ENCODE measurements around the gene HSP90AA1. TPM values are rescaled to one million over a fixed set of nuclear protein-coding genes. Genes with fewer than 3 reads are reported as not detected.
"Not testable (repeated sequence)": the region's sequence is repeated elsewhere in the genome, so short reads cannot be mapped to it uniquely, and the experiment has no call there.

The HSP90AA1 gene
- total and polyA plus RNA-seq, 5 donors from 2014 or later, result 331 to 653 (median 388) TPM

DNA sequence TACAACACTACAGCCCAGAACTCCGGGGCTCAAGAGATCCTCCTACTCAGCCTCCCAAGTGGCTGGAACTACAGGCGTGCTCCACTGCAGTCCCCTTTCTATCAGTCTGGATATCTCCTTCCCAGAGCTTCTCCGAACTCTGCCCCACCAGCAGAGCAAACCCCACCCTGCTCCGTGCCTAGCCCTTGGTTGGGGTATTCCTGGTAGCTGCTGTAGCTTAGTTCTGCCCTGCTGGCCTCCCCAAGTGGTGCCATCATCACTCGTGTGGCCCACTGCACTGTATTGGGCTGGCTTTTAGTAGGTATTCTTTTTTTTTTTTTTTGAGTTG lies 9.5 kb downstream of the HSP90AA1 start:
- no peaks in the 10 kb centered on the region for H3K4me1 ChIP-seq (ENCODE audit: control insufficient read depth, insufficient read depth, low read length, poor library complexity, severe bottlenecking)
- H3K9me3 ChIP-seq (ENCODE audit: control insufficient read depth in 2 of 2, low read length in 2 of 2), result no peaks in the 10 kb centered on the region
- peaks cover 0 to 2% (median 0%) of the 10 kb centered on the region in 7 donors for H3K9me3 Mint-ChIP-seq
- H3K4me1 Mint-ChIP-seq, result peaks cover 0 to 26% (median 19%) of the 10 kb centered on the region in 4 donors
- no peak overlapping the region for H3K27ac Mint-ChIP-seq
- H3K4me3 Mint-ChIP-seq, result no peak overlapping the region
- H3K36me3 Mint-ChIP-seq, result peaks cover 41% of the 10 kb centered on the region
- no peak overlapping the region for H3K27ac ChIP-seq (ENCODE audit: insufficient read depth, low read length, poor library complexity, severe bottlenecking)
- peaks cover 30% of the 10 kb centered on the region for H3K36me3 ChIP-seq (ENCODE audit: control insufficient read depth, insufficient read depth, low read length)
- no peak overlapping the region for H3K4me3 ChIP-seq (ENCODE audit: low read depth, low read length)
- ATAC-seq (ENCODE audit: low read depth in 2 of 2) (no peak), DNase-seq (no peak)
- H3K27me3 ChIP-seq (ENCODE audit: control insufficient read depth, insufficient read depth, low read length), result no peaks in the 10 kb centered on the region
- no peaks in the 10 kb centered on the region for H3K27me3 Mint-ChIP-seq

DNA sequence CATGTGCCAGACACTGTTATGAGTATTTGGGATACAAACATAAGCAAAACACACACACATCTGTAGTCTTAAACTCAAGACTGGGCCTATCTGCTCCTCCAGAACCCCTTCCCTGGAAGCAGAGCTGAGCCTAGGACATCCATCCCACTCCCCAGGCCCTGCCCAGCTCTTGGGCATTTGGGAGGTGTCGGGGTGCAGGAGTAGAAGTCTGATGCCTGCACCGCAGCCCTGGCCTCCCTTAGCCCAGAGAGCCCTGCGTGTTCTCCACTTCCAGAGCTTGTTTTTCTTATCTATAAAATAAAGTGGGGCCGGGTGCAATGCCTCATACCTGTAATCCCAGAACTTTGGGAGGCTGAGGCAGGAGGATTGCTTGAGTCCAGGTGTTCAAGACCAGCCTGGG lies 11.7 kb downstream of the HSP90AA1 start:
- Histone ChIP-seq H3K27me3 (ENCODE audit: control insufficient read depth, insufficient read depth, low read length) (no peaks in the 10 kb centered on the region), H3K9me3 (ENCODE audit: control insufficient read depth in 2 of 2, low read length in 2 of 2) (no peaks in the 10 kb centered on the region), H3K36me3 (ENCODE audit: control insufficient read depth, insufficient read depth, low read length) (peaks cover 8% of the 10 kb centered on the region), H3K27ac (ENCODE audit: insufficient read depth, low read length, poor library complexity, severe bottlenecking) (no peak overlapping the region), H3K4me1 (ENCODE audit: control insufficient read depth, insufficient read depth, low read length, poor library complexity, severe bottlenecking) (no peaks in the 10 kb centered on the region), H3K4me3 (ENCODE audit: low read depth, low read length) (no peak overlapping the region)
- Mint-ChIP-seq H3K9me3 (peaks cover 0 to 2% (median 0%) of the 10 kb centered on the region in 7 donors), H3K27ac (no peak overlapping the region), H3K4me1 (peaks cover 0 to 4% (median 3%) of the 10 kb centered on the region in 4 donors), H3K36me3 (peaks cover 19% of the 10 kb centered on the region), H3K4me3 (no peak overlapping the region), H3K27me3 (no peaks in the 10 kb centered on the region)
- no peak for DNase-seq
- ATAC-seq (ENCODE audit: low read depth in 2 of 2), result no peak

DNA sequence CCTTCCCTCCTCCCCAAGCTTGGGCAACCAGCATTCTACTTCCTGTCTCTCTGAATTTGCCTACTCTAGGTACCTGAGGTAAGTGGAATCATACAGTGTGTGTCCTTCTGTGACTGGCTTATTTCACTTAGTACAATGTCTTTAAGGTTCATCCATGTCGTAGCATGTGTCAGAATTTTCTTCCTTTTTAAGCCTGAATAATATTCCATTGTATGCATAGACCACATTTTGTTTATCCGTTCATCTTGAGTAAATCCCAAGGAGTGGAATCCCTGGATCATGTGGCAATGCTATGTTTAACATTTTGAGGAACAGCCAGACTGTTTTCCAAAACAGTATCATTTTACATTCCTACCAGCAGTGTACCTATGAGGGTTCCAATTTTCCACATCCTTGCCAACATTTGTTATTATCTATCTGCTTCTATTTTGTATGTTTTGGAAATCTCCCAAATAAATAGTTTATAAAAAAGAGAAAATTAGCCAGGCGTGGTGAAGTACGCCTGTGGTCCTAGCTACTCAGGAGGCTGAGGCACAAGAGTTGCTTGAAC lies 12.4 kb downstream of the HSP90AA1 start:
- Mint-ChIP-seq H3K4me3 (peak overlapping the region in 1 of 4 donors; percentile 23), H3K9me3 (peaks cover 0 to 2% (median 0%) of the 10 kb centered on the region in 7 donors), H3K4me1 (peaks cover 0 to 2% (median under 1%) of the 10 kb centered on the region in 4 donors), H3K27me3 (no peaks in the 10 kb centered on the region), H3K36me3 (peaks cover 14% of the 10 kb centered on the region), H3K27ac (no peak overlapping the region)
- H3K36me3 ChIP-seq (ENCODE audit: control insufficient read depth, insufficient read depth, low read length), result peaks cover 1% of the 10 kb centered on the region
- no peaks in the 10 kb centered on the region for H3K9me3 ChIP-seq (ENCODE audit: control insufficient read depth in 2 of 2, low read length in 2 of 2)
- DNase-seq, result no peak
- no peak for ATAC-seq (ENCODE audit: low read depth in 2 of 2)
- no peak overlapping the region for H3K27ac ChIP-seq (ENCODE audit: insufficient read depth, low read length, poor library complexity, severe bottlenecking)
- H3K27me3 ChIP-seq (ENCODE audit: control insufficient read depth, insufficient read depth, low read length), result no peaks in the 10 kb centered on the region
- H3K4me1 ChIP-seq (ENCODE audit: control insufficient read depth, insufficient read depth, low read length, poor library complexity, severe bottlenecking), result no peaks in the 10 kb centered on the region
- no peak overlapping the region for H3K4me3 ChIP-seq (ENCODE audit: low read depth, low read length)

DNA sequence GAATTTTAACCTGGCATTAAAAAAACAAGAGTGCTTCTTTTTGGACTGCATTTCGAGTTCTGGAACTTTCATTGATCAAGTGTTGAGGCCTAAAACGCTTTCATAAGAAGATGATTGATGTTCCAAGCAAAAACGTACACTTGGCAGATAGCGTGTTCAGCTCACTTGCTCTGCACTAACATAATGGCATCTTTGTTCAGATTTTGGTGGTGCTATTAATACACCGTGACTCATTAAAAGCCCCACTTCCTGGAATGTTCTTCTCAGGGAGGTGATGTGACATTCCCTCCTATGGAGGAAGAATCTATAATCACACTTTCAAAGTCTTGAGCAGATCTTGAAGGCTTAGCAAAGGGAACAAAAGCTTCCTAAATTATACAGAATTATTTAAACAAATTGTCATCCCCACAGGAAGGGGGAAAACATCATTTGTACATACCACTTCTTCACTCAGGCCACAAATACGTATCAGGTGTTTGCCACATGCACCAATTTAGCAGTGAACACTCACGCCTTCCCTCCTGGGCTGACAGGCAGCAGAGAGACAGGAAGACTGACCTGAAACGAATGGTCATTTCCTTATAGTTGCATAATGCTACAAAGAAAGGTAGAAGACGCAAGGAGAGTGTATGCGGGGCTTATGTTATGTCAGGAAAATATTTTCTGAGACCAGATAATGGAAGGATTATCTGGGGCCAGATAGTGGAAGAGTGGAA lies 15.4 kb downstream of the HSP90AA1 start:
- Histone ChIP-seq H3K27me3 (ENCODE audit: control insufficient read depth, insufficient read depth, low read length) (no peaks in the 10 kb centered on the region), H3K4me1 (ENCODE audit: control insufficient read depth, insufficient read depth, low read length, poor library complexity, severe bottlenecking) (no peaks in the 10 kb centered on the region), H3K4me3 (ENCODE audit: low read depth, low read length) (no peak overlapping the region), H3K9me3 (ENCODE audit: control insufficient read depth in 2 of 2, low read length in 2 of 2) (no peaks in the 10 kb centered on the region), H3K27ac (ENCODE audit: insufficient read depth, low read length, poor library complexity, severe bottlenecking) (no peak overlapping the region), H3K36me3 (ENCODE audit: control insufficient read depth, insufficient read depth, low read length) (no peaks in the 10 kb centered on the region)
- peaks cover 5% of the 10 kb centered on the region for H3K36me3 Mint-ChIP-seq
- DNase-seq (no peak), ATAC-seq (ENCODE audit: low read depth in 2 of 2) (no peak)
- H3K27ac Mint-ChIP-seq, result no peak overlapping the region
- H3K27me3 Mint-ChIP-seq, result no peaks in the 10 kb centered on the region
- H3K4me3 Mint-ChIP-seq, result no peak overlapping the region
- H3K9me3 Mint-ChIP-seq, result peaks cover 0 to 2% (median 0%) of the 10 kb centered on the region in 7 donors
- H3K4me1 Mint-ChIP-seq, result peaks cover 0 to 2% (median 0%) of the 10 kb centered on the region in 4 donors

DNA sequence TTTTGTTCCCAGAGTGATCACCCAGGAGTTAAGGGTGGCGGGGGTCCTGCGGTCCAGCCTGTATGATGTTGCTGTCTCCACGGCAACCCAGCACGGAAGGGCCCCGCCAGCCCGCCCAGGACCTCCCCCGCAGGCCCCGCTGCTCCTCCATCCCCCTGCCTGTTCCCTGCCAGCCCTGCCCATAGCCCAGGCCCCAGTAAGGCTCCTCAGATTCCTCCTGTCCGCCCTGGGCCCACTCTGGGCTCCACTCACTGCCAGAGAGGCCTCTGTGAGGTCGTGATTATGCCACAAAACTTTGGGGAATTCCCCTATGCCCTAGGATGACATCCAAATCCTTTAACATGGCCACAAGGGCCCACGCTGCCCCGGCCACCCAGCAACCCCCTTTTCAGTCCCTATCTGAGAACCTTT lies 20.8 kb downstream of the HSP90AA1 start:
- Histone ChIP-seq H3K36me3 (ENCODE audit: control insufficient read depth, insufficient read depth, low read length) (no peaks in the 10 kb centered on the region), H3K27ac (ENCODE audit: insufficient read depth, low read length, poor library complexity, severe bottlenecking) (no peak overlapping the region), H3K9me3 (ENCODE audit: control insufficient read depth in 2 of 2, low read length in 2 of 2) (no peaks in the 10 kb centered on the region), H3K4me3 (ENCODE audit: low read depth, low read length) (no peak overlapping the region), H3K27me3 (ENCODE audit: control insufficient read depth, insufficient read depth, low read length) (no peaks in the 10 kb centered on the region), H3K4me1 (ENCODE audit: control insufficient read depth, insufficient read depth, low read length, poor library complexity, severe bottlenecking) (no peaks in the 10 kb centered on the region)
- no peaks in the 10 kb centered on the region for H3K9me3 Mint-ChIP-seq
- H3K27me3 Mint-ChIP-seq, result no peaks in the 10 kb centered on the region
- no peaks in the 10 kb centered on the region for H3K36me3 Mint-ChIP-seq
- no peak for ATAC-seq (ENCODE audit: low read depth in 2 of 2)
- H3K4me1 Mint-ChIP-seq, result peaks cover 0 to 6% (median 0%) of the 10 kb centered on the region in 4 donors
- DNase-seq, result no peak
- H3K4me3 Mint-ChIP-seq, result no peak overlapping the region
- peak overlapping the region in 2 of 3 donors; percentile 69 to 80 for H3K27ac Mint-ChIP-seq

DNA sequence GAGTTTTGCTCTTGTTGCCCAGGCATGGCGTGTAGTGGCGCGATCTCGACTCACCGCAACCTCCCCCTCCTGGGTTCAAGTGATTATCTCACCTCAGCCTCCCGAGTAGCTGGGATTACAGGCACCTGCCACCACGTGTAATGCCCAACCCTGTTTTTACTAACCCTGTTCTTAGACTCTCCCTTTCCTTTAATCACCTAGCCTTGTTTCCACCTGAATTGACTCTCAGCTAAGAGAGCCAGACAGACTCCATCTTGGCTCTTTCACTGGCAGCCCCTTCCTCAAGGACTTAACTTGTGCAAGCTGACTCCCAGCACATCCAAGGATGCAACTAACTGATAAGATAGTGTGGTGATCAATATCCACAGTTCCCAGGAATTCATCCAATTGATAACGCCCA lies 22.3 kb downstream of the HSP90AA1 start:
- DNase-seq; H3K9me3 ChIP-seq (ENCODE audit: control insufficient read depth in 2 of 2, low read length in 2 of 2); H3K36me3 Mint-ChIP-seq; ATAC-seq (ENCODE audit: low read depth in 2 of 2); H3K27me3 Mint-ChIP-seq; H3K4me3 Mint-ChIP-seq; H3K4me3 ChIP-seq (ENCODE audit: low read depth, low read length); H3K27ac ChIP-seq (ENCODE audit: insufficient read depth, low read length, poor library complexity, severe bottlenecking); H3K9me3 Mint-ChIP-seq; H3K4me1 Mint-ChIP-seq; H3K27ac Mint-ChIP-seq; H3K36me3 ChIP-seq (ENCODE audit: control insufficient read depth, insufficient read depth, low read length); H3K4me1 ChIP-seq (ENCODE audit: control insufficient read depth, insufficient read depth, low read length, poor library complexity, severe bottlenecking); H3K27me3 ChIP-seq (ENCODE audit: control insufficient read depth, insufficient read depth, low read length): not testable (repeated sequence)

DNA sequence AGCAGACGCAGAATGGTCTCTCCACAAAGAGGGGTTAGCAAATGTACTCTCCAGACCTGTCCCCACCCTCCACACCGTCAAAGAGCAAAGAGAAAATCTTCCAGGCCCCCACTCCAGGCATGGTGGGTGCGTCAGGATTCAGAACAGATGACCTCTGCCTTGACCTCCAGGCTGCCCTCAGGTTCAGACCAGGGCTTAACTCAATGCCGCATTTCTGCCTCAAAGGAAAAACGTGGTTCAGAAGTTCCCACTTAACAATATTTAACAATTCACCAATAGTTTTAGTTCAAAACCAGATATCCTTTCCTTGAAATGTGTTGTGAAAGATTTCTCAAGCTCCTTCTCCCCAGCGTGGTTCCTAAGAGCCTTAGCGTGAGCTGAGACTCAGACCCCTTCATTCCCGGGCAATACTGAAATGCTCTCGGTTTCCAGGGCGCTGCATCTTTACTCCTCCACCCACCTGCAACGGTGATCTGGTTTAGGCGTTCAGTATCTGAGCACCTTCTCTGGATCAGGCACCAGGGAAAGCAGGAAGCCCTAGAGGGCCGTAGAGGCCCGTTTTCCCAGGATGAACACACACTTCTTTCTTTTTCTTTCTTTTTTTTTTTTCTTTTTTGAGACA lies 22.9 kb downstream of the HSP90AA1 start:
- Histone ChIP-seq H3K36me3 (ENCODE audit: control insufficient read depth, insufficient read depth, low read length) (no peaks in the 10 kb centered on the region), H3K4me3 (ENCODE audit: low read depth, low read length) (no peak overlapping the region), H3K27me3 (ENCODE audit: control insufficient read depth, insufficient read depth, low read length) (no peaks in the 10 kb centered on the region), H3K9me3 (ENCODE audit: control insufficient read depth in 2 of 2, low read length in 2 of 2) (no peaks in the 10 kb centered on the region), H3K4me1 (ENCODE audit: control insufficient read depth, insufficient read depth, low read length, poor library complexity, severe bottlenecking) (no peaks in the 10 kb centered on the region), H3K27ac (ENCODE audit: insufficient read depth, low read length, poor library complexity, severe bottlenecking) (no peak overlapping the region)
- H3K27ac Mint-ChIP-seq, result no peak overlapping the region
- DNase-seq (no peak), ATAC-seq (ENCODE audit: low read depth in 2 of 2) (no peak)
- no peaks in the 10 kb centered on the region for H3K36me3 Mint-ChIP-seq
- no peaks in the 10 kb centered on the region for H3K9me3 Mint-ChIP-seq
- no peak overlapping the region for H3K4me3 Mint-ChIP-seq
- peaks cover 0 to 6% (median 0%) of the 10 kb centered on the region in 4 donors for H3K4me1 Mint-ChIP-seq
- H3K27me3 Mint-ChIP-seq, result no peaks in the 10 kb centered on the region
